GM12878 (cell line): Measurements from ENCODE around the gene GUCA1A. TPM values are rescaled to one million over a fixed set of nuclear protein-coding genes. Genes with fewer than 3 reads are reported as not detected.

ENCODE experiments used
- ATAC-seq: fragments of 200-7000 bp; cut with Tn5 transposase; 3 replicates; pipeline ENCODE4 v1.9.1; 2020; ENCODE audit warnings: mild to moderate bottlenecking, moderate library complexity
- BruUV-seq: library from RNA; stranded (reverse); fragments of 400-500 nt; replicated peaks from 2 replicates; lab custom pipeline; 2021; lab: Mats Ljungman, UMichigan
- CTCF ChIA-PET: fragments of 300-600 bp; sonication (Branson Sonifier 250); formaldehyde crosslinking; extraction: SDS; loops from one replicate; lab custom pipeline; 2021; ENCODE audit warnings: inconsistent platforms; lab: Yijun Ruan, JAX
- POLR2A ChIA-PET: fragments of 350-600 bp; formaldehyde crosslinking; extraction: SDS; loops from one replicate; lab custom pipeline; 2021; ENCODE audit warnings: inconsistent platforms; lab: Charles Lee
- RAD21 ChIA-PET: fragments of 300-600 bp; sonication (Branson Sonifier 250); formaldehyde crosslinking; loops from one replicate; lab custom pipeline; 2023; ENCODE audit warnings: antibody characterized with exemption; ENCODE audit not compliant: unreplicated experiment; lab: Charles Lee
- SMC1A ChIA-PET: fragments of 300-600 bp; sonication (Branson Sonifier 250); formaldehyde crosslinking; loops from one replicate; lab custom pipeline; 2023; ENCODE audit not compliant: unreplicated experiment, uncharacterized antibody; lab: Charles Lee
- DNase-seq: peaks from one replicate; pipeline ENCODE4 v3.0.0-alpha.2; 2011; ENCODE audit warnings: low read depth, low spot score
- FAIRE-seq: peaks from 3 replicates; lab custom pipeline; 2011; peaks lifted over from hg19 to GRCh38; lab: Jason Lieb, UNC
- H2AFZ ChIP-seq: 2 replicates; pipeline ENCODE4 v1.6.0; 2011; ENCODE audit warnings: low read depth, low read length, control low read depth; ENCODE audit not compliant: control insufficient read depth
- H3K27ac ChIP-seq: 2 replicates; pipeline ENCODE4 v1.5.1; 2011; ENCODE audit warnings: control low read depth; ENCODE audit not compliant: control insufficient read depth, insufficient read depth
- H3K27me3 ChIP-seq, 2 experiments: replicated peaks in 1 of 2; 2 replicates each; pipeline versions ENCODE4 v1.6.0 to v1.6.1; 2011; ENCODE audit warnings: low read length in 1 of 2; ENCODE audit not compliant: control insufficient read depth in 2 of 2, insufficient read depth in 2 of 2
- H3K36me3 ChIP-seq, 2 experiments: 2 replicates each; pipeline ENCODE4 v1.5.1; 2011; ENCODE audit warnings: low read length in 1 of 2; ENCODE audit not compliant: control insufficient read depth in 2 of 2, insufficient read depth in 2 of 2
- H3K4me1 ChIP-seq: 2 replicates; pipeline ENCODE4 v1.6.1; 2011; ENCODE audit warnings: mild to moderate bottlenecking, low read length, moderate library complexity, mixed read lengths; ENCODE audit not compliant: control insufficient read depth, insufficient read depth
- H3K4me2 ChIP-seq: 2 replicates; pipeline ENCODE4 v1.6.0; 2011; ENCODE audit warnings: control low read depth; ENCODE audit not compliant: control insufficient read depth, insufficient read depth
- H3K4me3 ChIP-seq: fragments of 200-600 bp; sonication (generic); 2 replicates; pipeline ENCODE4 v1.5.1; 2016
- H3K79me2 ChIP-seq: 2 replicates; pipeline ENCODE4 v1.6.0; 2011; ENCODE audit warnings: low read length; ENCODE audit not compliant: control insufficient read depth, insufficient read depth
- H3K9ac ChIP-seq: 2 replicates; pipeline ENCODE4 v1.8.0; 2011; ENCODE audit warnings: low read length, control low read depth, mixed read lengths; ENCODE audit not compliant: control insufficient read depth, insufficient read depth
- H3K9me3 ChIP-seq: replicated peaks from 3 replicates; pipeline ENCODE4 v1.5.1; 2011; ENCODE audit warnings: mild to moderate bottlenecking, low read length; ENCODE audit not compliant: control insufficient read depth, insufficient read depth
- H4K20me1 ChIP-seq: 2 replicates; pipeline ENCODE4 v1.6.0; 2011; ENCODE audit not compliant: control insufficient read depth, insufficient read depth
- ATF7 ChIP-seq: fragments of 450-650 bp; IDR thresholded peaks from 2 replicates; pipeline ENCODE4 v1.6.1; 2016; ENCODE audit warnings: low read depth, mild to moderate bottlenecking
- IRF4 ChIP-seq: IDR thresholded peaks from 2 replicates; pipeline ENCODE4 v1.6.1; 2011; ENCODE audit warnings: low read depth, low read length
- NFIC ChIP-seq: IDR thresholded peaks from 2 replicates; pipeline ENCODE4 v1.6.1; 2012; ENCODE audit warnings: low read depth, mild to moderate bottlenecking, inconsistent platforms, low read length, moderate library complexity
- PAX5 ChIP-seq: IDR thresholded peaks from 2 replicates; pipeline ENCODE4 v1.6.1; 2011; ENCODE audit warnings: low read depth, low read length, borderline replicate concordance
- PML ChIP-seq: IDR thresholded peaks from 2 replicates; pipeline ENCODE4 v1.6.1; 2012; ENCODE audit warnings: low read length, inconsistent platforms
- POLR2A ChIP-seq: IDR thresholded peaks from 2 replicates; pipeline ENCODE4 v1.6.1; 2011; ENCODE audit warnings: low read depth, mild to moderate bottlenecking, low read length
- RCOR1 ChIP-seq: conservative IDR thresholded peaks from 2 replicates; pipeline ENCODE4 v1.6.1; 2012; ENCODE audit warnings: low read depth, low read length, improper control_type of control experiment
- SMAD5 ChIP-seq: IDR thresholded peaks from 2 replicates; pipeline ENCODE4 v1.6.1; 2016; ENCODE audit warnings: antibody characterized with exemption, low read depth
- SP1 ChIP-seq: IDR thresholded peaks from one replicate; pipeline ENCODE4 v1.6.1; 2011; ENCODE audit warnings: low read depth, low read length
- SPI1 ChIP-seq: IDR thresholded peaks from 2 replicates; pipeline ENCODE4 v1.6.1; 2011; ENCODE audit warnings: low read depth, mild to moderate bottlenecking, low read length, moderate library complexity, borderline replicate concordance; ENCODE audit not compliant: insufficient read depth
- WGBS: methylation state at CpG from one replicate; pipeline ENCODE4 v1.1.6; 2016; ENCODE audit warnings: low lambda C conversion rate; ENCODE audit not compliant: insufficient replicate concordance, insufficient coverage; ENCODE audit errors: missing lambda C conversion rate; 5-methylcytosine and 5-hydroxymethylcytosine counted together
- in situ Hi-C: fragments of 300-500 bp; cut with MboI; formaldehyde crosslinking; loops from 9 replicates; pipeline ENCODE4 v1.14.3; 2018; ENCODE audit warnings: mixed read lengths
- intact Hi-C: fragments of 100-400 bp; cut with micrococcal nuclease; formaldehyde crosslinking; loops from one replicate; pipeline ENCODE4 v1.14.2; 2022; ENCODE audit not compliant: unreplicated experiment
- polyA plus RNA-seq, 11 experiments: library from polyadenylated mRNA; depleted of rRNA in 4 of 11; unstranded in 6 of 11; stranded (reverse) in 5 of 11; fragments of >200 nt; fragmentation: Nextera tagmentation in 4 of 11; fragmentation: Illumina TruSeq in 1 of 11; extraction: Ambion mirVana in 4 of 11; extraction: Trizol in 1 of 11; gene quantifications; 1 replicate in 1 of 11; 2 replicates in 10 of 11; pipeline versions ENCODE4 v1.2.1 to v1.2.3, GENCODE V29; 2011 to 2016; ENCODE audit warnings: inconsistent platforms in 2 of 11, missing spikeins in 2 of 11, low read depth in 1 of 11
- total RNA-seq, 4 experiments: library from RNA; depleted of rRNA in 3 of 4; stranded (reverse); fragments of >200 nt in 3 of 4; fragmentation: Illumina TruSeq in 1 of 4; extraction: Trizol in 1 of 4; gene quantifications; 2 replicates each; pipeline versions ENCODE4 v1.2.1 to v1.2.3, GENCODE V29; 2013 to 2021
- TF ChIP-seq, protein P1 (sequence below): fragments of 450-650 bp; IDR thresholded peaks from 2 replicates; pipeline ENCODE4 v1.6.1; 2017; ENCODE audit warnings: low read depth, mild to moderate bottlenecking, moderate library complexity
- TF ChIP-seq, protein P2 (sequence below): IDR thresholded peaks from 2 replicates; pipeline ENCODE4 v1.6.1; 2012; ENCODE audit warnings: low read depth, low read length, improper control_type of control experiment
- TF ChIP-seq, protein P3 (sequence below), 3 experiments: IDR thresholded peaks in 2 of 3; conservative IDR thresholded peaks in 1 of 3; 2 replicates each; pipeline ENCODE4 v1.5.1; 2011; ENCODE audit warnings: low read depth in 3 of 3, low read length in 3 of 3, mild to moderate bottlenecking in 3 of 3, control low read depth in 2 of 3, moderate library complexity in 2 of 3, inconsistent platforms in 1 of 3, mixed read lengths in 1 of 3; ENCODE audit not compliant: control insufficient read depth in 2 of 3, insufficient read depth in 1 of 3; ENCODE audit errors: extremely low read depth in 1 of 3
- TF ChIP-seq, protein P4 (sequence below): IDR thresholded peaks from 2 replicates; pipeline ENCODE4 v1.6.1; 2012; ENCODE audit warnings: low read length, inconsistent platforms

Gene GUCA1A
- total and polyA plus RNA-seq, 10 of the 15 experiments (the other 5 are each of a cell fraction or from before 2014, with no cell fraction given) = not detected

DNA sequence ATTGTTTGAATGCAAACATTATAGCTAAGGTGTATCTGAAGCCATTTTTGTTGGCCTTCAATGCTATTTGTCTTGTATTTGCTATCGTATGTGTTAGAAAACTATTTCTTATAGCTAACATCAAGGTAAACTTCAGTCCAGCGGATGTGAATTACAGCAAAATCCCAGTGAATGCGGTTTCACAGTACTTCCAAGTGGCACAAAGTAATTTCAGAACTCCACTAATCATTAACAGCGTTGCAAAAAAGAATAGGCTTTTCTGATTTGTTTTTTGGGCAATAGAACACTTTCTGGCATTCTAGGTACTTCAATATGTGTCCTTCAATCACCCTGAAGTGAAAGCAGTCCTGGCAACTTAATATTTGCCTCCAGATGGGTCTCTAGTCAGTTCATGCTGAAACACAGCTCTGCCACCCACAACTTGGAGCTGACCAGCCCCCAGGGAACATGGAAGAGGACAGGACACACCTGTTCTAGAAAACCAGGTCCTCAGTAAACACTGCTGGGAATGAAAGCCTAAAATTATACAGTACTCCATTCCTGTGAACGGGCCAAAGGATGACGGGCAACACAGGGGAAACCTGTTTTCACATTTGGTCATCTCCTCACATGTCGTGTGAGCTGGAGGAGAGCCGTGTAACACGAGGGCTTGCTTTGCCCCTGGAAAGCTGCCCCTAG lies 54.1 kb downstream of the GUCA1A start:
- Histone ChIP-seq H3K27ac (no peak overlapping the region), H2AFZ (no peak overlapping the region), H3K4me2 (no peak overlapping the region), H3K9me3 (no peaks in the 10 kb centered on the region), H3K79me2 (no peaks in the 10 kb centered on the region), H4K20me1 (no peaks in the 10 kb centered on the region), H3K27me3 (no peaks in the 10 kb centered on the region), H3K4me3 (no peak overlapping the region), H3K36me3 (no peaks in the 10 kb centered on the region), H3K9ac (no peak overlapping the region), H3K4me1 (no peaks in the 10 kb centered on the region; the same call in 1 of the 2 replicates)
- ATAC-seq (no peak), FAIRE-seq (no peak), DNase-seq (no peak)
- ChIA-PET RAD21 (interaction anchor here (1.2 to 2.8 kb wide), 3 partner anchors 9 to 43 kb away, joined by 3 to 11 read pairs (median 3); no protein-coding TSS in a partner anchor), CTCF (interaction anchor here (1.2 to 5.9 kb wide), 4 partner anchors 10 to 320 kb away, joined by 3 to 57 read pairs (median 4); no protein-coding TSS in a partner anchor), POLR2A (interaction anchor here (1.2 to 1.6 kb wide), 2 partner anchors 9 to 15 kb away, joined by 3 to 4 read pairs; no protein-coding TSS in a partner anchor), SMC1A (interaction anchor here (0.6 to 6.1 kb wide), 4 partner anchors 9 to 320 kb away, joined by 3 to 49 read pairs (median 18); no protein-coding TSS in a partner anchor)
- no TSS peak for BruUV-seq
- intact Hi-C loops (no loop called here), in situ Hi-C loops (no loop called here)
- WGBS = 88% methylated on average over 9 of the region's 9 CpGs
- no peak for TF ChIP-seq IRF4
- TF ChIP-seq PAX5 = no peak
- TF ChIP-seq, protein P1, sequence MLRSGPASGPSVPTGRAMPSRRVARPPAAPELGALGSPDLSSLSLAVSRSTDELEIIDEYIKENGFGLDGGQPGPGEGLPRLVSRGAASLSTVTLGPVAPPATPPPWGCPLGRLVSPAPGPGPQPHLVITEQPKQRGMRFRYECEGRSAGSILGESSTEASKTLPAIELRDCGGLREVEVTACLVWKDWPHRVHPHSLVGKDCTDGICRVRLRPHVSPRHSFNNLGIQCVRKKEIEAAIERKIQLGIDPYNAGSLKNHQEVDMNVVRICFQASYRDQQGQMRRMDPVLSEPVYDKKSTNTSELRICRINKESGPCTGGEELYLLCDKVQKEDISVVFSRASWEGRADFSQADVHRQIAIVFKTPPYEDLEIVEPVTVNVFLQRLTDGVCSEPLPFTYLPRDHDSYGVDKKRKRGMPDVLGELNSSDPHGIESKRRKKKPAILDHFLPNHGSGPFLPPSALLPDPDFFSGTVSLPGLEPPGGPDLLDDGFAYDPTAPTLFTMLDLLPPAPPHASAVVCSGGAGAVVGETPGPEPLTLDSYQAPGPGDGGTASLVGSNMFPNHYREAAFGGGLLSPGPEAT = no peak
- TF ChIP-seq, protein P2, sequence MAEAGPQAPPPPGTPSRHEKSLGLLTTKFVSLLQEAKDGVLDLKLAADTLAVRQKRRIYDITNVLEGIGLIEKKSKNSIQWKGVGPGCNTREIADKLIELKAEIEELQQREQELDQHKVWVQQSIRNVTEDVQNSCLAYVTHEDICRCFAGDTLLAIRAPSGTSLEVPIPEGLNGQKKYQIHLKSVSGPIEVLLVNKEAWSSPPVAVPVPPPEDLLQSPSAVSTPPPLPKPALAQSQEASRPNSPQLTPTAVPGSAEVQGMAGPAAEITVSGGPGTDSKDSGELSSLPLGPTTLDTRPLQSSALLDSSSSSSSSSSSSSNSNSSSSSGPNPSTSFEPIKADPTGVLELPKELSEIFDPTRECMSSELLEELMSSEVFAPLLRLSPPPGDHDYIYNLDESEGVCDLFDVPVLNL = no peak
- TF ChIP-seq PML = no peak
- TF ChIP-seq SPI1 = no peak
- TF ChIP-seq ATF7 = no peak
- TF ChIP-seq RCOR1 = no peak
- no peak for TF ChIP-seq SMAD5
- TF ChIP-seq POLR2A = no peak
- TF ChIP-seq, protein P3, sequence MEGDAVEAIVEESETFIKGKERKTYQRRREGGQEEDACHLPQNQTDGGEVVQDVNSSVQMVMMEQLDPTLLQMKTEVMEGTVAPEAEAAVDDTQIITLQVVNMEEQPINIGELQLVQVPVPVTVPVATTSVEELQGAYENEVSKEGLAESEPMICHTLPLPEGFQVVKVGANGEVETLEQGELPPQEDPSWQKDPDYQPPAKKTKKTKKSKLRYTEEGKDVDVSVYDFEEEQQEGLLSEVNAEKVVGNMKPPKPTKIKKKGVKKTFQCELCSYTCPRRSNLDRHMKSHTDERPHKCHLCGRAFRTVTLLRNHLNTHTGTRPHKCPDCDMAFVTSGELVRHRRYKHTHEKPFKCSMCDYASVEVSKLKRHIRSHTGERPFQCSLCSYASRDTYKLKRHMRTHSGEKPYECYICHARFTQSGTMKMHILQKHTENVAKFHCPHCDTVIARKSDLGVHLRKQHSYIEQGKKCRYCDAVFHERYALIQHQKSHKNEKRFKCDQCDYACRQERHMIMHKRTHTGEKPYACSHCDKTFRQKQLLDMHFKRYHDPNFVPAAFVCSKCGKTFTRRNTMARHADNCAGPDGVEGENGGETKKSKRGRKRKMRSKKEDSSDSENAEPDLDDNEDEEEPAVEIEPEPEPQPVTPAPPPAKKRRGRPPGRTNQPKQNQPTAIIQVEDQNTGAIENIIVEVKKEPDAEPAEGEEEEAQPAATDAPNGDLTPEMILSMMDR (IDR thresholded peaks at IDR 0.05 in 2 of 3, conservative IDR thresholded peaks at IDR 0.05 in 1 of 3; ENCODE audit: control insufficient read depth in 2 of 3, extremely low read depth in 1 of 3, insufficient read depth in 1 of 3, low read depth in 3 of 3, low read length in 3 of 3) = no peak
- TF ChIP-seq, protein P4, sequence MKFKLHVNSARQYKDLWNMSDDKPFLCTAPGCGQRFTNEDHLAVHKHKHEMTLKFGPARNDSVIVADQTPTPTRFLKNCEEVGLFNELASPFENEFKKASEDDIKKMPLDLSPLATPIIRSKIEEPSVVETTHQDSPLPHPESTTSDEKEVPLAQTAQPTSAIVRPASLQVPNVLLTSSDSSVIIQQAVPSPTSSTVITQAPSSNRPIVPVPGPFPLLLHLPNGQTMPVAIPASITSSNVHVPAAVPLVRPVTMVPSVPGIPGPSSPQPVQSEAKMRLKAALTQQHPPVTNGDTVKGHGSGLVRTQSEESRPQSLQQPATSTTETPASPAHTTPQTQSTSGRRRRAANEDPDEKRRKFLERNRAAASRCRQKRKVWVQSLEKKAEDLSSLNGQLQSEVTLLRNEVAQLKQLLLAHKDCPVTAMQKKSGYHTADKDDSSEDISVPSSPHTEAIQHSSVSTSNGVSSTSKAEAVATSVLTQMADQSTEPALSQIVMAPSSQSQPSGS = no peak
- no peak for TF ChIP-seq NFIC
- no peak for TF ChIP-seq SP1
